ENCODE data around the gene RFPL2.
A peak's percentile ranks its signal among the peaks of the same experiment; 100 is the strongest.

Gene RFPL2

DNA sequence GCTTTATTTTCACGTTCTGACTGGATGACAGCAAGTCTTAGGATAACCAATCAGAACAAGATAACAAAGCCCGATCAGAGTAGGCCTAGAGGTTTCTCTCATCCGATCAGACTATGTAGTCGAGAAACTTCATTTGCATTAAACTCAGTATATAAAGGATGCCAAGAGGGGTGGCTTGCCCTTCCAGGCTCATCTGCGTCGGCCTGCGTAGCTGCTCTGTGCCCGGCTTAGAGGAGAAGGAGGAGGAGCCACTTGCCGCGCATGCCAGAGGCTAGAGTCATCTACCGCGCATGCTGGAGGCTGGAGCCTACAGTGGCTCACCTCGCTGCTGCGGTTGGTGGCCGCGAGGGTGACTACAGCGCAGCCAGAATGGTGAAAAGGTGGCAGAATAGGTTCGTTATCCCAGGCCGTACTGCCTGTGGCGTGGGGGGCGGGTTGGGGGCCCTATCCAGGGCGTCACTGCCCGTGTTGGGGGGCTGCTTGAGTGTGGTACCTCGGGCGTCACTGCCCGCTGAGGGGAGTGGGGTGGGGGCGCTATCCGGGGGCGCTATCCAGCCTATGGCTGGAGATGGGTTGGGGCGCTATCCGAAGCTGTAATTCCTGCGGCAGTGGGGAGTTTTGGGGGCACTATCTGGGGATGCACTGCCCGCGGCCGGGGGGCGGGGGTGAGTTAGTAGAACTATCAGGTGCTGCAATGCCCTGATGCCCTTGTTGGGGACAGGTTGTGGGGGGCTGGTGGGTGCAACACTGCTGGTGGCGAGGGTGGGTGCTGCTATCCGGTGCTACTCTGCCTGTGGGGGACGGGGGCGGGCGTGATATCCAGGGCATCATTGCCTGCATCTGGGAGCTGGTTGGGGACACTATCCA lies at the start of gene RFPL2:
Gene RFPL2, minus strand, starts transcription at position 218 of the 867 bp plus-strand sequence. CDS start 2,622 bp downstream, outside the sequence.
- DNase-seq (ENCODE audit: low spot score), result peak; percentile 58

DNA sequence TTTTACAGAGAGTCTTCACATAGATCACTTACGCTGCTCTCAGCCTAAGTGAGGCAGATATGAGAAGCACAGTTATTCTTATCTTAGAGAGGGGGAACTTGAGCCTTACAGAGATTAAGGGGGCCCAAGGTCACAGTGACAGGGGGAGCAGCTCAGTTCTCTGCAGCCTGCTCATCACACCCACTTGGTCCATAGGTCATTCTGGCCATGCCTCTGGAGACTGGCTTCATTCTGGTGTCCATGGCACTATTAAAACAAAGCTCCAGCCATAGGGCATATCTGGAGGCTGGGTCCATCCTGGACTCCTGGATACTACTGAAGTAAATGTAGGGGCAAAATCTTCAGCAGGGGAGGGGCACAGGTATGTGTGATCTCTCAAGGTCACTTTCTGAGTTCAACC lies 44.4 kb upstream of the RFPL2 start:
- no peak for DNase-seq (ENCODE audit: low spot score)

DNA sequence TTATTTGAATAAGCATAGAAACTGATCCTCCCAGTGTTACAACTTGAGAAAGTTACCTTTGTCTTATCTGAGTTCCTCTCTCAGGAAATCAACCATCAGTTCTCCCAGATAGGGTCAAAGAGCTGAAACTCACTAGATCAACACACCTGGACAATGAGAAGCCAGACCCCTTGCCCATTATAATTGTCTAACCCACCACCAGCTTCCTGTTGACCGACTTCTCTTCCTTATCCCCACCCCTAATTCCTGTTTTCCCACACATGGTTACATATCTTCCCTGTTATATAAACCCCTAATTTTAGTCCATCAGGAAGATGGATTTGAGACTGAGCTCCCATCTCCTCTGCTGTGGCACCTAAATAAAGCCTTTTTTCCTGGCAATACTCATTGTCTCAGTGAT lies 43.4 kb upstream of the RFPL2 start:
- no peak for DNase-seq (ENCODE audit: low spot score)

DNA sequence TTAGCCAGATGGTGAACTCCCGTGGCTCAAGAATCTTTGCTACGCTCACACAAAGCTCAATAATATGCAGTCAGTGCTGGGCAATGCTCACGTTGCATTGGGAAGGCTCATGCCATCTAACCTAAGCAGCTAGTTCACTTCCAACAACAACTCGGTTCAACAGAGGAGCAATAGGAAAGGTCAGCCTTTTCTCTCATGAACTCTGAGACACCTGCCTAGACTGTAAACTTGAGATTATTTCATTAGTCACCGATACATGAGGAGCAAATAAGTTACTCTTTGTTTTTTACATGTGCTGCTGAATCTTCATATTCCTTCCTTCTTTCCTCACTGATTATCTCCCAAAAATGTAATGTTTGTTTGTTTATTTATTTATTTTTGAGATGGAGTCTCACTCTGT lies 41.3 kb upstream of the RFPL2 start:
- no peak for DNase-seq (ENCODE audit: low spot score)

DNA sequence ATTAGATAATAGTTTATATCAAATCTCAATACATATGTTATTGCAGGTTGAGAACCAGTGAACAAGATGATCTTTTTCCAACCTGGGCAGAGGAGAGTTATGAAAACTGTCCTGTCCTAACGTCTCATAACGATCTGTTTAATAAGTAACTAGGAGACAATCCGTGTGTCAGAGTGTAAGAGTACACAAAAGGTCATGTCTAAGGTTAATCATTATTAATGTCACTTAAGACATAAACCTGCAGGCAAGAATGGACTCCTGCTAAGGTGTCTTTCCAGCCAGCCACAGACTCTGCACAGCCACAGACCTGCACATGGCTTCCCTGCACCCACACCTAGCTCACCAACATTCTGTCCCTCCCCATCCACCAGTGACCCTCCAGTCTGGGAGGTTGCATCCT lies 40.2 kb upstream of the RFPL2 start:
- no peak for DNase-seq (ENCODE audit: low spot score)

DNA sequence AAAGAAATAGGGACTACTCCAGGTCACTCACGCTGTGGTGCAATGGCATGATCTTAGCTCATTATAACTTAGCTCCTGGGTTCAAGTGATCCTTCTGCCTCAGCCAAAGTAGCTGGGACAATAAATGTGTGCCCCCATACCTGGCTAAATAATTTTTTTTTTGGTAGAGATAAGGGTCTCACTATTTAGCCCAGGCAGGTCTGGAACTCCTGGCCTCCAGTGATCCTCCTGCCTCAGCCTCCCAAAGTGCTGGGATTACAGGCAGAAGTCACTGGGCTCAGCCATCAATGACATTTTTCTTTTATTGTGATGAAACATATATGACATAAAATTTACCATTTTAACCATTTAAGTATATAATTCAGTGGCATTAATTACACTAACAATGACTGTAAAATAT lies 39.7 kb upstream of the RFPL2 start:
- no peak for DNase-seq (ENCODE audit: low spot score)

DNA sequence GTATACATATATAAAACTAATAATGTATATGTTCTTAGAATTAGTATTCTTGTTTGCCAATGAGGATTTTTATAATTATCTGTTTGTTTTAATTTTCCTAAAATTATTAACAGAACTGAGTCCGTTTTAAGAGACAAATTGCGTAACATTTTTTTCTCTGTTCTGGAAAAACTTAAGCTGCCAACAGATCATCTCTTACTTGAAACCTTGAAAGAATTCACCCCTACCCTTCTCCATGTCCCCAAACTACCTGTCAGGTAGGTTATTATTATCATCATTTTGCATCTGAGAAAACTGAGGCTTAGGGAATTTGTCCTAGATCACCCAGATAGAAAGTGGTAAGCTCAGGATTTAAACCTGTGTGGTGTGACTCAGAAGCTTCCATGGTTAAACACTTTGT lies 35.6 kb upstream of the RFPL2 start:
- DNase-seq (ENCODE audit: low spot score), result no peak

DNA sequence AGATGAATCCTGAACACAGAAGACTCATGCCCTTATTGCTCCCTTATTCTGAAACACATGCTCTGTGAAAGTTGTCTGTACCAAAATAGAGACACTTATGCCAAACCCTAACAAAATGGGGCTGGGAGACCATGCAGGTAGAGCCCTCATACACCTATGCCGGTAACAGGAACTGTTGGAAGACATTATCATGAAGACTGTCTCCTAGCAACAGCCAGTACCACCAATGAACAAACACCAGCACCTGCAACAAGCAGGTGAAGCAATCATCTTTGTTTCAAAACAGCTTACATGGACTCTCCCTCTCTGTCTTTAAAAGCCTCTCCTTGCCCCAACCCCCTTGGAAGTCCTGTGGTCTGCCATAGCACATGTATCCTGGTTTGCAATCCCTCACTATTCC lies 33.0 kb upstream of the RFPL2 start:
- no peak for DNase-seq (ENCODE audit: low spot score)

DNA sequence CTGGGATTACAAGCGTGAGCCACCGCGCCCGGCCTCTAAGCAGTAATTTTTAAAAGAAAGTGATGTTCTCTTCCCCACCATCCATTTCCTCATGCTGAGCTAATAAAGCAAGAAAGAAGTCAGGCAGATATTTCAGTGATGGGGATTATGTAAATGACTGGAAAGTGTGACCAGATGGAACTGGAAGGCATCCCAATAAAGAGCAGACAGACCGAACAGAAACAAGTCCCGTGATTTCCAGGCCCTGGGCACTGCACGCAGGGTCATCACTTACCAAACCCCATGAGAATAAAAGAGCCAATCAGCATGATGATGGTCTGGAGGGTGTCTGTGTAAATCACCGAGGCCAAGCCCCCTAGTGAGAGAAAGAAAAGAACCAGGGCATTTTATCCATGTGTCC lies 32.1 kb upstream of the RFPL2 start:
- no peak for DNase-seq (ENCODE audit: low spot score)

DNA sequence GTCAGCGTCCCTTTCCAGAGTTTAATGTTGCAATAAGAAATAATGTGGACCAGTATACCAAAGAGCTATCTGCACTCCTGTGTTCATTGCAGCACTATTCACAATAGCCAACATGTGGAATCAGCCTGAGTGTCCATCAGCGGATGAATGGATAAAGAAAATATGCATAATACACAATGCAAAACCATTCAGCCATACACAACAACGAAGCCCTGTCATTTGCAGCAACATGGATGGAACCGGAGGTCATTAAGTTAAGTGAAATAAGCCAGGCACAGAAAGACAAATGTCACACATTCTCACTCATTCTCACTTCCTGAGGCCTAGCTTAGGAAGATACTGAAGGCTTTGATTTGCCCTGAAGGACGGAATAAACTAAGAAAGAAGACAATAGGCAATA lies 28.2 kb upstream of the RFPL2 start:
- DNase-seq (ENCODE audit: low spot score), result no peak

DNA sequence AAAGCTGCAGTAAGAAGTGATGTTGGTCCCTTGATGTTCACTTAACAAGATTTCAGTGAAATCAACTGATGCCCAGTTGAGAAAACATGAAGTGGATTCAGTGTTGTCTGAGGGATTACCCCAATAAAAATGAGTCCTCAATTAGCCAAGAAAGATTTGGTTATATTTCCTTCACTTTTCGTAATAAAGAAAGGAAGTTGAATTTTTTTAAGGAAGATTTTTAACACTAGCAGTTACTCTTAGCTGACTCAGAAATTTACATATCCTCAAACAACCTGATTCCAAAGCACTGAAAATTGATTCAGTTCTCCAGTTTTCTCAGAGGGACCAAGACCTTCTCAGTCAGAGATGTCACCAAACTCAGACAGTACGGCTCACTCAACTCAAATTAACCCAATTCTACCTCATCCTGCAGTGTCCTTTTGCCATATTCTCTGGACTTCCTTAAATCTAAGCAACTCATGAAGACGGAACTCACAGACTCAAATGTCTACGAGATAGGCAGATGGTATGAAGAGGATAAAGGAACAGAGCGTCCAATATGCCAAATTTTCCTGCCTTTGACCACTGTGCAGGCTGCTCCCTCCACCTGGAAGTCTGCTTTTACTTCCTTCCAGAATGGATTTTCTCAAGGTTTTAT lies 27.4 kb upstream of the RFPL2 start:
- no peak for DNase-seq (ENCODE audit: low spot score)

DNA sequence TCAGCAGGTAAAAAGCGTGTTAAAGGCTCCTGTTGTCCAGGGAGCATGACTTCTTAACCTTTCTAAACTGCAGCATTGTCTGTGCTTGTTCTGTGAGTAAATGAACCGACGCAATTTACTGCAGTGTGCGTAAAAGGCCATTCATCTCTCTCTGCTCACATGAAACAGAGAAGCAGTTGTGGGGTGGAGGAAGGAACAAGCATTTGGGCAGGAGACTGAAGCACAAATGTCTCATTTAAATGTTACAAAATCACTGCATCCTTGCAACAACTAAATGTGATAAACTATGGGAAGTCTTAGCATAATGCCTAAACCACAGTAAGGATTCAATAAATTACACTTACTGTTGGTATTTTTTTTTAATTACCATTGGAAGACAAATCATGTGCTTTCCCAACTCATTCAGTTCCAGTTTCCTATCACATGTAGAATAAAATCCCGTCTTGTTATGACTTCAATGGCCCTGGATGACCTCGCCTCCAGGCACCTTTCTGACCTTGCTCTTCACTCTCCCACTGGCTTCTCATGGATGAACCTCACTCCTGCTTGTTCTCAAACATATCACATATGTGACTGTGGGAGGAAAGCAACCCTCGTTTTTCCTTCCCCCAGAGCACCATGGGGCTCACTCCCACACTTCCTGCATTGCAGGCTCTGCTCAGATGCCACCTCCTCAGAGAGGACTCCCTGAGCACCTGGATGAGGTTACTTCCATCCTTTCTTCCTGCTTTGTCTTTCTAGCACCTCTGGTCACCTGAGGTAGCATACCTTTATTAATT lies 21.6 kb upstream of the RFPL2 start:
- no peak for DNase-seq (ENCODE audit: low spot score)

DNA sequence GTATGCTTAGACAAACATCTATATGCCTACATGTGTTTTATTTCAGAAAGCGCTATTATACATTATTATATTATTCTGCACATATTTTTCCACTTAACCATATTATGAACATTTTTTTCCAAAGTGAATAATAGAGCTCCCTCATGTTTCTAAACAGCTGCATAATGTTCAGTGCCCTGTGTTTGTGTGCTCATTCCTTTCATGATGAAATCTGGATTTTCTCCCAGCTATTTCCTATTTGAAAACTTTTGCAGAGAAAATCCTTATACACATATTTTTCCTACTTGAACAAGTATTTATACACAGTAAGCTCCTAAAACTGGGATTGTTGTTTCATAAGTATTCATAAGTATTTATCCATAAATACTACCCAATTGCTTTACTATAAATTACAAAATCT lies 18.1 kb upstream of the RFPL2 start:
- DNase-seq (ENCODE audit: low spot score), result no peak

DNA sequence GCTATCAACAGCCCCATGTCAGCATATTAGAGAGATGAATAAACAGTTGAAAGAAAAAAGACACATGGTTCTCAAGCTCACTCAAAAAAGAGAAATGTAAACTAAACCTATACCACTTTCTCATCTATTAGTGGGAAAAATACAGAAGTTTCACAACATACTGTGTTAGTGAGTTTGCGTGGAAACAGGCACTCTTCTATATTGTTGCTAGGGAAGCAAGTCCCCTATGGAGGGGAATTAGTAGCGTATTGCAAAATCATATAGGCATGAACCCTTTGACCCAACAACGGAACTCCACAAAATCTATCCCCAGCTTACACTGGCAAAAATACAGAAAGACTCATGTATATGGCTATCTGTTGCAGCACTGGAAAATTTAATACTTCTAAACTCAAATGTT lies 14.2 kb upstream of the RFPL2 start:
- no peak for DNase-seq (ENCODE audit: low spot score)

DNA sequence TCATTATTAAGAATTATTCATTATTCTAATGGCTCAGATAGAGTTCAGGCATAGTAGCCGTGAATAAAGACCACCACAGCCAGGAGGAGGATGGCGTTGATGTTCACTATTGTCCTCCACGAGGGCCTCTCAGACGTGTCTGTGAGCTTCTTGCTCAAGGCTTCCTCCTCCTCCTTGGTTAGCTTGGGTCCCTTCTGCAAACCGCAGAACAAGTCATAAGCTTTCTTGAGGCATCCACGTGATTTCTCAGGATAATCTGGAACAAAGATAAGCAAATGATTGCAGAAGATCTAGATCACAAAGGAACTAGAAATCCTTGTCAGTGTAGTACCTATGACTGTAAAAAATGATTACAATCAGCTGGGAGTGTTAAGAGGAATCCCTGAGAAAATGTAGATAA lies 13.6 kb upstream of the RFPL2 start:
- DNase-seq (ENCODE audit: low spot score), result no peak

DNA sequence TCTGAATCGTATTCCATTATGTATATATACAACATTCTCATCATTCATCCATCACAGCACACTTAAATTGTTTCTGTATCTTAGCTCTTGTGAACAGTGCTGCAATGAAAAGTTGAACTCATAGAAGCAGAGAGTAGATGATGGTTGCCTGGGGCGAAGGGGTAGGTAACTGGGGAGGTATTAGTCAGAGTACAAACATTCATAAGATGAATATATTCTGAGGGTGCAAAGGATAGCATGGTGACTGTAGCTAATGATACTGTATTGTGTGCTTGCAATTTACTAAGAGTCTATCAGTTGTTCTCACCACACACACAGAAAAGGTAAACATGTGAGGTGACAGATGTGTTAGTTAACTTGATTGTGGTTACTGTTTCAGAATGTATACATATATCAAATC lies 12.6 kb upstream of the RFPL2 start:
- DNase-seq (ENCODE audit: low spot score), result no peak

DNA sequence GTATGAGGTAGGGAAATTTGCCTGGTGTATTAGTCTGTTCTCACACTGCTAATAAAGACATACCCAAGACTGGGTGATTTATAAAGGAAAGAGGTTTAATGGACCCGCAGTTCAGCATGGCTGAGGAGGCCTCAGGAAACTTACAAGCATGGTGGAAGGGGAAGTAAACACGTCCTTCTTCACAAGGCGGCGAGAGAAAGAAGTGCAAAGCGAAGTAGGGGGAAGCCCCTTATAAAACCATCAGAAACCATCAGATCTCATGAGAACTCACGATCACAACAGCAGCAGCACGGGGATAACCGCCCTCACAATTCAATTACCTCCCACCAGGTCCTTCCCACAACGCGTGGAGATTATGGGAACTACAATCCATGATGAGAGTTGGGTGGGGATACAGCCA lies 12.0 kb upstream of the RFPL2 start:
- DNase-seq (ENCODE audit: low spot score), result no peak

DNA sequence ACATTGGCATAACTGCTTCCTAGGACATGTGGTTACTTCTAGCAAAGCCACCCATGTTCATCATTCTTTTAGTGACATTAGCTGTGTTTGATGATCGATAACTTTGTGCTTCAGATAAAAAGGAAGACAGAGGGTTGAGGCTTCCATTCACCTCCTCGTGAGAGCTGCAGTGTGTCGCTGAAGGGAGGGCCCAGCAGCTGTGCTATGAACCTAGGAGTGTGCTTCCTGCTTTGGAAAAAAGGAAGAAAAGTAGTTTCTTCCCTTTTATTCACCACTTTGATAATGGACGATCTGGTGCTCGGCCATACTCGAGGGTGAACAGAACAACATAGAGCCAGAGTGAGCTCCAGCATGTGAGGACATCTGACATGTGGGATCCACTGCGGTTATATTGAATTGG lies 6.1 kb upstream of the RFPL2 start:
- no peak for DNase-seq (ENCODE audit: low spot score)

DNA sequence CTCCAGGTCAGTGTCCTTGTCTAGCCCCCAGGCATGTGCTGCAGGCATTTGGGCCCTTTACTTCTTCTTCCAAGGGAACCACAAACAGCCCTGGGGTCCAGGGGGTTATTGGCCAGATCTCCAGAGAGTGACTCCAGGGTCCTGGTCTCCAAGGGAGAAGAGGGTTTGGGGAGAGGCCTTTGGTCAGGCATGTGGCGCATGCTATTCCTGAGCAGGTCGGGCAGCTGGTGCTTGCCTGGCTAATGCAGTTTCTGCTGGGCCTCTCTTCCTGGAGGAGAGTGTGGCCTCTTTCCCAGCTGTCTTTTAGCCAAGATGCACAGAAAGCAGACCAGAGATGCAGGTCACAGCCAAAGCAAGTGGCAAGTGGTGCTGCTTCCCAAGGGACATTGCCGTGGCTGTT lies 3.8 kb upstream of the RFPL2 start:
- DNase-seq (ENCODE audit: low spot score), result no peak

DNA sequence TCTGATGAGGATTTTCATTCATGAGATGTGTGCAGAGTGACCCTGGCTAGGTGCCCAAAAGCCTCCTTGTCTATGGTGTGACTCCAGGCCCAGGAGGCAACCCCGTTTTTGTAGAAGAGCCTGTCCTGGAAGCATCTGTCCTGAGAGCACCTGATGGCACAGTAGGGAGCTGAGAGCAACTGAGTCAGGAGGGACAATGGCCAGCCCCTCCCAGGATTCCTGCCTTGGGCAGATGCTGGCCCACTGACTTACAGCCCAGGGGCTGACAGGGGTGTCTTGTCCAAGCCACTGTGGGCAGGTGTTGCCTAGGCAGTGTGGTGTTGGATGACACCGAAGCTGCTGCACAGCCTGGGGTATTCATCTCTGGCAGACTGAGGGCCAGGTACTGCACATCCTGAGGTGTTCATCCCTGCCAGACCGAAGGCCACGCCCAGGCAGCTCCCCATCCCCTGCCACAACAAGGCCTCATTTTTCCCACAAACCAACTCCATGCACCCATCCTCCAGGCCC lies 3.2 kb upstream of the RFPL2 start:
- no peak for DNase-seq (ENCODE audit: low spot score)

DNA sequence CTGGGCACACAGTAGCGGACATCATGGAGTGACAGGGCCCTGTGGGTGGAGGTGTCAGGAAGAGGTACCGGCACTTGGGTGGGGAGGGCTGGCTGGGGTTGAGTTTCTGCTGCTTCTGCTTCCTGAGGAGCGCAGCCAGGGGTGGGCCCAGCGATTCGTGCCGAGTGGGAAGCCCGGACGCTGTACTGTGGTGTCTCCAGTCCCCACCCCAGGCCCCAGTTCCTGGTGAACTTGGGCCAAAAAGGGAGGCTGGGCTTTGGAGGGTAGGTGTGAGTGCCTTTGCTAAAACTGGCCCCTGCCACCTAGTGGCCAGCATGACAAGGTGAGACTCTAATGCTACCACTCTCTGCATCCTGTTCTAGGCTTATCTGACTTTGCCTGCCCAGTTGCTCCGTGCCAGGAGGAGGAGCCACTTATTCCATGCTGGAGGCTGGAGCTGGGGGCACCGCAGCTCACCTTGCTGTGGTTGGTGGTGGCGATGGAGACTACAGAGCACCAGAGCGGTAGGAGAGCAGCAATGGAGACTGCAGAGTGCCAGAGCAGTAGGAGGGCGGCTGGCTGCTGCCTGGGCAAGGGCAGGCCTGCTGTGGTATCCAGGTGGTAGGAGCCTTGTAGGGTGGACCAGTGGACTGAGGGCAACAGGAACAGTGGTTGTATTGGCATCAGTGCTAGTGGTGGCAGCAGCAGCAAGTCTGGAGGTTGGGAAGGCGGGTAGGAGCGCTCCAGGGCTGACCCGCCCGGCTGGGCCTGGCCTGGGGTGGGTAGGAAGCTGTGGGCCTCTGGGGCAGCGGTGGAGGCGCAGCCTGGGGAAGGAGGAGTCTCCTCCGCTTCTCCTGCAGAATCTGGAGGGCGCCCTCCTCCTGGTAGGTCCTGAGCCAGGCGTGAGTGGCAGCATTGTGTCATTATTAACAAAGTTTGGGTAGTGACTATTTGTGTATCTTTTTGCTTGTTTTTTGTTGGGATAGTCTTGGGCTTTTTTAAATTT lies 2.2 kb upstream of the RFPL2 start:
- DNase-seq (ENCODE audit: low spot score), result no peak

Data from putamen (tissue), 1 donor.